Measurements from ENCODE around the gene CEP135.

CEP135 gene

GRCh38 chr4:56077676-56078075 lies 128.9 kb downstream of the CEP135 start:
- Histone ChIP-seq H3K36me3 (ENCODE audit: insufficient read depth, low read length) (no peaks in the 10 kb centered on the region), H2AFZ (ENCODE audit: low read depth, low read length) (no peak overlapping the region), H3K4me1 (ENCODE audit: insufficient read depth, low read length) (peaks cover 6% of the 10 kb centered on the region), H3K27me3 (ENCODE audit: insufficient read depth, low read length) (no peaks in the 10 kb centered on the region), H3K4me3 (ENCODE audit: low read length) (no peak overlapping the region), H3K9me3 (ENCODE audit: low read length) (no peaks in the 10 kb centered on the region)

DNA sequence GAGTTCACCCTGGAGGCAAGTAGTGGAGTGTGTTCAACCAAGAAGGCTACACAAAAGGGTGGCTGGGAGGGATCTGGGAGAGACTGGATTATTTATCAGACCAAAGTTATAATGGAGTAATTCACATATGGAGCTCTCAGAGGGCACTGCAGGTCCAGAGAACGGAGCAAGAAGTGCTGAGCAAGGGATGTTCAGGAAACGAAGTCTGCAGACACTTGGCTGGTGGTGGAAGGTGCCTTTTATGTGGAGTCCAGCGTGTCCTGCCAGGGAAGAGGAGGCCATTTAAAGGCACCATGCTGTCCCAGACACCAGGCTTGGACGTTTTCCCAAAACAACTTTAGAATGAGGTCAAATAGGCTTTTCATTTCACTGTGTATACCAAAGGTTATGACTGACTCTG lies 130.1 kb downstream of the CEP135 start:
- peaks cover 7% of the 10 kb centered on the region for H3K4me1 ChIP-seq (ENCODE audit: insufficient read depth, low read length)
- H3K27me3 ChIP-seq (ENCODE audit: insufficient read depth, low read length): no peaks in the 10 kb centered on the region
- no peak overlapping the region for H2AFZ ChIP-seq (ENCODE audit: low read depth, low read length)
- no peaks in the 10 kb centered on the region for H3K36me3 ChIP-seq (ENCODE audit: insufficient read depth, low read length)
- H3K9me3 ChIP-seq (ENCODE audit: low read length): no peaks in the 10 kb centered on the region
- H3K4me3 ChIP-seq (ENCODE audit: low read length): no peak overlapping the region

- Histone ChIP-seq H2AFZ (ENCODE audit: low read depth, low read length) (no peak overlapping the region), H3K4me3 (ENCODE audit: low read length) (no peak overlapping the region), H3K4me1 (ENCODE audit: insufficient read depth, low read length) (peaks cover 21% of the 10 kb centered on the region), H3K36me3 (ENCODE audit: insufficient read depth, low read length) (no peaks in the 10 kb centered on the region), H3K27me3 (ENCODE audit: insufficient read depth, low read length) (no peaks in the 10 kb centered on the region), H3K9me3 (ENCODE audit: low read length) (no peaks in the 10 kb centered on the region)
These were observed 131.6 kb downstream of the CEP135 start for GRCh38 chr4:56080384-56080783.

- no peak overlapping the region for H3K4me3 ChIP-seq (ENCODE audit: low read length)
- peaks cover 32% of the 10 kb centered on the region for H3K4me1 ChIP-seq (ENCODE audit: insufficient read depth, low read length)
- H3K27me3 ChIP-seq (ENCODE audit: insufficient read depth, low read length): no peaks in the 10 kb centered on the region
- no peaks in the 10 kb centered on the region for H3K36me3 ChIP-seq (ENCODE audit: insufficient read depth, low read length)
- H2AFZ ChIP-seq (ENCODE audit: low read depth, low read length): no peak overlapping the region
- H3K9me3 ChIP-seq (ENCODE audit: low read length): no peaks in the 10 kb centered on the region
These were observed 134.1 kb downstream of the CEP135 start for GRCh38 chr4:56082829-56083228.
